Measurements from ENCODE around the gene NDUFS7. TPM values are rescaled to one million over a fixed set of nuclear protein-coding genes. Genes with fewer than 3 reads are reported as not detected.

The NDUFS7 gene
- total and polyA plus RNA-seq, 9 of the 15 experiments (the other 6 are each of a cell fraction or from before 2014, with no cell fraction given) = 6.0 to 271 (median 60.6) TPM

GRCh38 chr19:1406774-1407527 is 23.2 kb downstream of the NDUFS7 start (continued):
- peak; percentile 70; the same call in 1 of the 2 replicates for TF ChIP-seq TOE1 (IDR thresholded peaks at IDR 0.05; ENCODE audit: borderline replicate concordance)
- TF ChIP-seq TOE1 (CRISPR knock-in tag; IDR thresholded peaks at IDR 0.05; ENCODE audit: borderline replicate concordance, low read depth) = no peak
- TF ChIP-seq ELF1 (tag; IDR thresholded peaks at IDR 0.05) = peak; percentile 81; the same call in 1 of the 2 replicates
- TF ChIP-seq ELF2 (CRISPR knock-in tag; IDR thresholded peaks at IDR 0.05) = peak; percentile 37; the same call in 1 of the 2 replicates
- no peak for TF ChIP-seq ZNF57 (CRISPR knock-in tag; IDR thresholded peaks at IDR 0.05)
- TF ChIP-seq GTF3C2 (IDR thresholded peaks at IDR 0.05; ENCODE audit: borderline replicate concordance, extremely low read depth, insufficient read length) = no peak
- no peak for TF ChIP-seq NFE2L1 (tag; IDR thresholded peaks at IDR 0.05; ENCODE audit: borderline replicate concordance, low read depth)
- TF ChIP-seq RFX1 (IDR thresholded peaks at IDR 0.05) = no peak
- peak; percentile 83 for TF ChIP-seq ZNF511 (CRISPR knock-in tag; IDR thresholded peaks at IDR 0.05)
- peak; percentile 57; the same call in 1 of the 2 replicates for TF ChIP-seq ZBED1 (IDR thresholded peaks at IDR 0.05)
- no peak for TF ChIP-seq NONO (IDR thresholded peaks at IDR 0.05; ENCODE audit: low read depth in 2 of 2, low read length in 1 of 2)
- peak; percentile 60; the same call in 1 of the 2 replicates for TF ChIP-seq SOX6 (IDR thresholded peaks at IDR 0.05)
- peak; percentile 94 for TF ChIP-seq MEIS2 (IDR thresholded peaks at IDR 0.05; ENCODE audit: partially characterized antibody)
- TF ChIP-seq HSF4 (CRISPR knock-in tag; IDR thresholded peaks at IDR 0.05; ENCODE audit: borderline replicate concordance) = no peak
- peak in 1 of 2 experiments; percentile 92; a peak in 3 of 4 replicates for TF ChIP-seq MAZ (CRISPR knock-in tag; conservative IDR thresholded peaks at IDR 0.05 in 1 of 2, IDR thresholded peaks at IDR 0.05 in 1 of 2)
- no peak for TF ChIP-seq CHAMP1 (IDR thresholded peaks at IDR 0.05)
- peak; percentile 62 for TF ChIP-seq EGR1 (conservative IDR thresholded peaks at IDR 0.05)
- no peak for TF ChIP-seq HDAC3 (IDR thresholded peaks at IDR 0.05; ENCODE audit: borderline replicate concordance, partially characterized antibody)
- no peak for TF ChIP-seq ZNF551 (CRISPR knock-in tag; IDR thresholded peaks at IDR 0.05)
- TF ChIP-seq KAT8 (IDR thresholded peaks at IDR 0.05; ENCODE audit: low read depth) = no peak
